Measurements from ENCODE around the gene NUP160. TPM values are rescaled to one million over a fixed set of nuclear protein-coding genes. Genes with fewer than 3 reads are reported as not detected.

The NUP160 gene
- total and polyA plus RNA-seq, 2 of the 8 experiments (the other 6 are each of a cell fraction or from before 2014, with no cell fraction given), result 44.6 to 100 TPM

DNA sequence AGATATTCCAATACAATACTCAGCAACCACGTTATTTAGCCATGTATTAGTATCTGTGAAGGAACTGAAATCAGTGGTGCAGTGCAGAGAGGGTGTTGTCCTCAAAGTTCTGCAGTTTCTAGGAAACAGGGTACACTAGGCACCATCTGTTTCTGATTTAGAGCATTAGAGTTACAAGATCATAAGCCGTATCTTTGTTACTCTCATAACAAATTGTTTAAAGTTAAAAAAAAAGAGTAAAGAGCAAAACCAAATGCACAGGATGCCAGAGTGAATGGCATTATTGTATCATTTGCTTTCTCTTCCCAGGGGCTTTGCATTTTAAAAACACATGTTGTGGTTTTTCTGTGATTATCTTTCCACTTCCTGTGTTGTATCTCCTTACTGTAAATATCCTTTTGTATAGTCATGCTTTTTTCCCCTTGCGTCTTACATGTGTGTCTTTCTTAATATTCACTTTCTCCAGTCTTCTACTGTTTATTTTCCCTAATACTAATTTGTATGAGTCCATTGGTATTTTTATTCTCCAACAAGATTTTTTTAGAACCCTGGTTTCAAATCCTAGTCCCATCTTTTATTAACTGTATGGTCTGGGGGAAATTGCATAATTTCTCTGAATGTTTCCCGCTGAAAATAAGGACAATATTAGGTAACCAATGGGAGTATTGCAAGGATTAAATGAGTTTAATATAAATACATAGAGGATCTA is 15.2 kb upstream of the NUP160 start (continued):
- TF ChIP-seq USF2 (IDR thresholded peaks at IDR 0.05; ENCODE audit: low read length) (no peak), CEBPB (IDR thresholded peaks at IDR 0.05; ENCODE audit: low read depth, low read length) (no peak)
